HG02981 (cell line): ENCODE measurements around the gene FIBCD1.
"Not testable (repeated sequence)": the region's sequence is repeated elsewhere in the genome, so short reads cannot be mapped to it uniquely, and the experiment has no call there.

Source experiments
- ATAC-seq: cut with Tn5 transposase; IDR thresholded peaks from one replicate; pipeline ENCODE4 v1.9.1; 2021; ENCODE audit warnings: mild to moderate bottlenecking, moderate library complexity; ENCODE audit not compliant: unreplicated experiment

The FIBCD1 gene

GRCh38 chr9:130910670-130911069 is 28.4 kb downstream of the FIBCD1 start:
- not testable (repeated sequence) for ATAC-seq

GRCh38 chr9:130910041-130910440 is 29.0 kb downstream of the FIBCD1 start:
- ATAC-seq = not testable (repeated sequence)

GRCh38 chr9:130908878-130909355 is 30.1 kb downstream of the FIBCD1 start:
- no peak for ATAC-seq

GRCh38 chr9:130908146-130908877 is 30.7 kb downstream of the FIBCD1 start:
- ATAC-seq = no peak

GRCh38 chr9:130906735-130907416 is 32.2 kb downstream of the FIBCD1 start:
- ATAC-seq = no peak

GRCh38 chr9:130905902-130906734 is 32.9 kb downstream of the FIBCD1 start:
- ATAC-seq = no peak

- no peak for ATAC-seq
These were observed 33.7 kb downstream of the FIBCD1 start for GRCh38 chr9:130905125-130905901.

- no peak for ATAC-seq
These were observed 34.7 kb downstream of the FIBCD1 start for GRCh38 chr9:130904070-130905044.

- no peak for ATAC-seq
These were observed 35.6 kb downstream of the FIBCD1 start for GRCh38 chr9:130903194-130904069.

GRCh38 chr9:130902204-130903185 is 36.6 kb downstream of the FIBCD1 start:
- no peak for ATAC-seq

GRCh38 chr9:130901498-130902203 is 37.4 kb downstream of the FIBCD1 start:
- ATAC-seq = no peak

GRCh38 chr9:130900701-130901497 is 38.1 kb downstream of the FIBCD1 start:
- ATAC-seq = no peak

- ATAC-seq = no peak
These were observed 39.8 kb downstream of the FIBCD1 start for GRCh38 chr9:130899051-130899748.

- no peak for ATAC-seq
These were observed 40.5 kb downstream of the FIBCD1 start for GRCh38 chr9:130898552-130898852.

GRCh38 chr9:130897848-130898551 is 41.0 kb downstream of the FIBCD1 start:
- ATAC-seq = no peak
